ENCODE data around the gene TTLL1. TPM values are rescaled to one million over a fixed set of nuclear protein-coding genes. Genes with fewer than 3 reads are reported as not detected.

TTLL1 gene
- total RNA-seq, 1 experiment from 2014 or later = 4.3 TPM

DNA sequence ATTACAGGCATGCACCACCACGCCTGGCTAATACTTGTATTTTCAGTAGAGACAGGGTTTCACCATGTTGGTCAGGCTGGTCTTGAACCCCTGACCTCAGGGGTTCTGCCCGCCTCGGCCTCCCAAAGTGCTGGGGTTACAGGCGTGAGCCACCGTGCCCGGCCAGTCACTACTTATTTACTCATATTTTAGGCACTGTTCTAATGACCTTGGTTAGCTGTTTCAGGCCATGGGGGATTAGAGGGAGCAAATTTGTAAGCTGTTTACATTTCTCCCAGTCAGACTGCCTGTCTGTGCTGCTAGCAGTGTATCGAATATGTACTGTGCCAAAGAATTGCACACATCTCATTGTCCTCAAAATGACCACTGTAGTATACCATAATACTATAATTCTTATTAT is 41.6 kb downstream of the TTLL1 start:
- H3K4me3 ChIP-seq (replicated peaks in 1 of 2; ENCODE audit: low read depth in 1 of 2, low read length in 2 of 2) = no peak overlapping the region
- RAD21 ChIA-PET (ENCODE audit: low non-redundant PET in 1 of 2, low total read pairs in 2 of 2, uncharacterized antibody in 2 of 2, unreplicated experiment in 2 of 2) = no interaction called here
- DNase-seq (ENCODE audit: low read depth, low spot score) (no peak), ATAC-seq (no peak)
- no peak overlapping the region for H3K9ac ChIP-seq (ENCODE audit: low read length)
- H3K9me3 ChIP-seq (ENCODE audit: control insufficient read depth in 1 of 2, insufficient read depth in 1 of 2, low read depth in 1 of 2, low read length in 2 of 2) = no peaks in the 10 kb centered on the region
- BruUV-seq (replicated peaks) = no TSS peak
- CTCF ChIA-PET = interaction anchor here (0.9 kb wide), 1 partner anchor 13 kb away, joined by 3 read pairs; no protein-coding TSS in a partner anchor
- H3K36me3 ChIP-seq (ENCODE audit: control insufficient read depth in 1 of 2, insufficient read depth in 2 of 2, low read length in 2 of 2) = no peaks in the 10 kb centered on the region
- POLR2A ChIA-PET = no interaction called here
- no peak overlapping the region for H3K4me2 ChIP-seq (ENCODE audit: low read length)
- intact Hi-C loops (cut with micrococcal nuclease) = no loop called here
- H3K27ac ChIP-seq (ENCODE audit: low read depth, low read length) = no peak overlapping the region
- no peak for TF ChIP-seq RAD21 (IDR thresholded peaks at IDR 0.05; ENCODE audit: low read depth)
- TF ChIP-seq JUND (IDR thresholded peaks at IDR 0.05) = no peak
- no peak for TF ChIP-seq SIN3A (IDR thresholded peaks at IDR 0.05; ENCODE audit: low read depth)
- TF ChIP-seq POLR2AphosphoS5 (IDR thresholded peaks at IDR 0.05; ENCODE audit: low read depth, low read length) = no peak
- H2AFZ ChIP-seq (ENCODE audit: low read depth, low read length, poor library complexity, severe bottlenecking) = no peak overlapping the region
- no peaks in the 10 kb centered on the region for H4K20me1 ChIP-seq (ENCODE audit: insufficient read depth)
- no peaks in the 10 kb centered on the region for H3K27me3 ChIP-seq (ENCODE audit: insufficient read depth, low read length)
- H3K79me2 ChIP-seq (ENCODE audit: insufficient read depth, low read length) = no peaks in the 10 kb centered on the region
- no peaks in the 10 kb centered on the region for H3K9me2 ChIP-seq (ENCODE audit: insufficient read depth)
- no peaks in the 10 kb centered on the region for H3K4me1 ChIP-seq (ENCODE audit: control insufficient read depth in 1 of 2, insufficient read depth in 2 of 2, low read length in 2 of 2)

DNA sequence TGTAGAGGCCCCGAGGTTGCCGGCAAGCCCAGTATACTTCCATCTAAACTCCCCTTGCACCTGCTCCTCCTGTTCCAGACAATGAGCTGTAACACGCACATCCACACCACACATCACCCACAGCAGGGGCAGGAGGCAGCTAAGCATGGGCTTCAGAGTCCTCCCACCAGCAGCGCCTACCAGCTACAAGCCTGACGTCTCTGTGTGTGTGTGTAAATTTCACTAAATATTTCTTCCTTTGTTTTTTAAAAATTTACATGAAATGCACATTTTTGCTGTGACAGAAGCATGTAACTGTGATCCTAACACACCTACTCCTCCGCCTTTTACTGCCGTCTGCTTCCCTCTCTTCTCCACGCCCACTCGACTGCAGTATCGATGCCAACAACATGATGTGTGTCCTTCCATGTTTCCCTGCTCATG is 44.9 kb downstream of the TTLL1 start:
- Histone ChIP-seq H3K4me1 (ENCODE audit: control insufficient read depth in 1 of 2, insufficient read depth in 2 of 2, low read length in 2 of 2) (peaks cover 2 to 7% of the 10 kb centered on the region in 2 experiments; a peak in 1 of 4 replicates), H3K4me3 (replicated peaks in 1 of 2; ENCODE audit: low read depth in 1 of 2, low read length in 2 of 2) (no peak overlapping the region), H3K9me3 (ENCODE audit: control insufficient read depth in 1 of 2, insufficient read depth in 1 of 2, low read depth in 1 of 2, low read length in 2 of 2) (no peaks in the 10 kb centered on the region), H3K9ac (ENCODE audit: low read length) (no peak overlapping the region), H3K27ac (ENCODE audit: low read depth, low read length) (no peak overlapping the region), H3K36me3 (ENCODE audit: control insufficient read depth in 1 of 2, insufficient read depth in 2 of 2, low read length in 2 of 2) (no peaks in the 10 kb centered on the region), H3K9me2 (ENCODE audit: insufficient read depth) (no peaks in the 10 kb centered on the region), H4K20me1 (ENCODE audit: insufficient read depth) (no peaks in the 10 kb centered on the region), H2AFZ (ENCODE audit: low read depth, low read length, poor library complexity, severe bottlenecking) (no peak overlapping the region), H3K79me2 (ENCODE audit: insufficient read depth, low read length) (no peaks in the 10 kb centered on the region), H3K4me2 (ENCODE audit: low read length) (no peak overlapping the region), H3K27me3 (ENCODE audit: insufficient read depth, low read length) (no peaks in the 10 kb centered on the region)
- ChIA-PET POLR2A (no interaction called here), RAD21 (ENCODE audit: low non-redundant PET in 1 of 2, low total read pairs in 2 of 2, uncharacterized antibody in 2 of 2, unreplicated experiment in 2 of 2) (no interaction called here), CTCF (interaction anchor here (0.5 to 1.8 kb wide), 2 partner anchors 10 to 16 kb away, joined by 3 to 5 read pairs; no protein-coding TSS in a partner anchor)
- no peak for ATAC-seq
- no peak for DNase-seq (ENCODE audit: low read depth, low spot score)
- intact Hi-C loops (cut with micrococcal nuclease) = no loop called here
- TF ChIP-seq POLR2A (IDR thresholded peaks at IDR 0.05; ENCODE audit: borderline replicate concordance, extremely low read depth, insufficient read depth, insufficient read length) (no peak), ZFX (IDR thresholded peaks at IDR 0.05) (no peak), CEBPB (IDR thresholded peaks at IDR 0.05; ENCODE audit: low read depth) (no peak), RAD21 (IDR thresholded peaks at IDR 0.05; ENCODE audit: low read depth) (no peak), SRF (IDR thresholded peaks at IDR 0.05; ENCODE audit: low read depth) (no peak), ZNF274 (IDR thresholded peaks at IDR 0.05; ENCODE audit: low read depth, low read length) (no peak), EGR1 (IDR thresholded peaks at IDR 0.05; ENCODE audit: low read depth) (no peak), EZH2 (IDR thresholded peaks at IDR 0.05) (no peak), JUND (IDR thresholded peaks at IDR 0.05) (no peak), SIN3A (IDR thresholded peaks at IDR 0.05; ENCODE audit: low read depth) (no peak), ELF1 (IDR thresholded peaks at IDR 0.05; ENCODE audit: borderline replicate concordance, low read depth) (no peak), TCF7L2 (IDR thresholded peaks at IDR 0.05; ENCODE audit: borderline replicate concordance, extremely low read depth, insufficient read depth, insufficient read length) (no peak)
- TF ChIP-seq, protein P1, sequence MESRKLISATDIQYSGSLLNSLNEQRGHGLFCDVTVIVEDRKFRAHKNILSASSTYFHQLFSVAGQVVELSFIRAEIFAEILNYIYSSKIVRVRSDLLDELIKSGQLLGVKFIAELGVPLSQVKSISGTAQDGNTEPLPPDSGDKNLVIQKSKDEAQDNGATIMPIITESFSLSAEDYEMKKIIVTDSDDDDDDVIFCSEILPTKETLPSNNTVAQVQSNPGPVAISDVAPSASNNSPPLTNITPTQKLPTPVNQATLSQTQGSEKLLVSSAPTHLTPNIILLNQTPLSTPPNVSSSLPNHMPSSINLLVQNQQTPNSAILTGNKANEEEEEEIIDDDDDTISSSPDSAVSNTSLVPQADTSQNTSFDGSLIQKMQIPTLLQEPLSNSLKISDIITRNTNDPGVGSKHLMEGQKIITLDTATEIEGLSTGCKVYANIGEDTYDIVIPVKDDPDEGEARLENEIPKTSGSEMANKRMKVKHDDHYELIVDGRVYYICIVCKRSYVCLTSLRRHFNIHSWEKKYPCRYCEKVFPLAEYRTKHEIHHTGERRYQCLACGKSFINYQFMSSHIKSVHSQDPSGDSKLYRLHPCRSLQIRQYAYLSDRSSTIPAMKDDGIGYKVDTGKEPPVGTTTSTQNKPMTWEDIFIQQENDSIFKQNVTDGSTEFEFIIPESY (IDR thresholded peaks at IDR 0.05; ENCODE audit: extremely low read depth, insufficient replicate concordance, low read length) = no peak
- TF ChIP-seq, protein P2, sequence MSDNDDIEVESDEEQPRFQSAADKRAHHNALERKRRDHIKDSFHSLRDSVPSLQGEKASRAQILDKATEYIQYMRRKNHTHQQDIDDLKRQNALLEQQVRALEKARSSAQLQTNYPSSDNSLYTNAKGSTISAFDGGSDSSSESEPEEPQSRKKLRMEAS (IDR thresholded peaks at IDR 0.05) = no peak
- TF ChIP-seq, protein P3, sequence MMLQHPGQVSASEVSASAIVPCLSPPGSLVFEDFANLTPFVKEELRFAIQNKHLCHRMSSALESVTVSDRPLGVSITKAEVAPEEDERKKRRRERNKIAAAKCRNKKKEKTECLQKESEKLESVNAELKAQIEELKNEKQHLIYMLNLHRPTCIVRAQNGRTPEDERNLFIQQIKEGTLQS (IDR thresholded peaks at IDR 0.05) = no peak
- BruUV-seq (replicated peaks) = no TSS peak
